LHCN-M2 (cell line): ENCODE data around the gene TEPSIN. TPM values are rescaled to one million over a fixed set of nuclear protein-coding genes. Genes with fewer than 3 reads are reported as not detected.

Experiments used
- DNase-seq: peaks from one replicate; pipeline ENCODE4 v3.0.0-alpha.2; 2012; ENCODE audit warnings: low read depth
- total RNA-seq: library from RNA; depleted of rRNA; stranded (reverse); fragments of >200 nt; gene quantifications from 2 replicates; pipeline ENCODE4 v1.2.3, GENCODE V29; 2014

The TEPSIN gene
- total RNA-seq, 1 experiment from 2014 or later: 27.7 TPM

GRCh38 chr17:81198826-81199481 is 39.9 kb downstream of the TEPSIN start:
- peak; percentile 10 for DNase-seq

- no peak for DNase-seq
Observed at GRCh38 chr17:81197831-81198490, 40.9 kb downstream of the TEPSIN start.

- no peak for DNase-seq
Observed at GRCh38 chr17:81197409-81197795, 41.5 kb downstream of the TEPSIN start.

GRCh38 chr17:81196505-81197408 is 42.1 kb downstream of the TEPSIN start:
- DNase-seq: no peak

- no peak for DNase-seq
Observed at GRCh38 chr17:81195941-81196495, 42.8 kb downstream of the TEPSIN start.

- DNase-seq: no peak
Observed at GRCh38 chr17:81194941-81195901, 43.6 kb downstream of the TEPSIN start.

- no peak for DNase-seq
Observed at GRCh38 chr17:81194225-81194760, 44.6 kb downstream of the TEPSIN start.

GRCh38 chr17:81193470-81194224 is 45.2 kb downstream of the TEPSIN start:
- no peak for DNase-seq

GRCh38 chr17:81193051-81193410 is 45.8 kb downstream of the TEPSIN start:
- no peak for DNase-seq

GRCh38 chr17:81192386-81193050 is 46.3 kb downstream of the TEPSIN start:
- DNase-seq: no peak

- DNase-seq: no peak
Observed at GRCh38 chr17:81191646-81192045, 47.2 kb downstream of the TEPSIN start.

- no peak for DNase-seq
Observed at GRCh38 chr17:81191116-81191515, 47.7 kb downstream of the TEPSIN start.

GRCh38 chr17:81190591-81190990 is 48.3 kb downstream of the TEPSIN start:
- no peak for DNase-seq

- DNase-seq: no peak
Observed at GRCh38 chr17:81189670-81190530, 49.0 kb downstream of the TEPSIN start.

GRCh38 chr17:81189016-81189415 is 49.8 kb downstream of the TEPSIN start:
- no peak for DNase-seq

- DNase-seq: no peak
Observed at GRCh38 chr17:81188491-81188840, 50.4 kb downstream of the TEPSIN start.

- DNase-seq: no peak
Observed at GRCh38 chr17:81187586-81188490, 51.0 kb downstream of the TEPSIN start.
